HG03439 (cell line): ENCODE data around the gene MFSD6.

ENCODE experiments used
- ATAC-seq: cut with Tn5 transposase; IDR thresholded peaks from one replicate; pipeline ENCODE4 v1.9.1; 2021; ENCODE audit warnings: mild to moderate bottlenecking, moderate library complexity; ENCODE audit not compliant: unreplicated experiment

Gene MFSD6

GRCh38 chr2:190527214-190527613 lies 119.1 kb downstream of the MFSD6 start:
- no peak for ATAC-seq

GRCh38 chr2:190527918-190528317 lies 119.8 kb downstream of the MFSD6 start:
- no peak for ATAC-seq

GRCh38 chr2:190528521-190529001 lies 120.4 kb downstream of the MFSD6 start:
- ATAC-seq: no peak

GRCh38 chr2:190529486-190530247 lies 121.5 kb downstream of the MFSD6 start:
- ATAC-seq: no peak

GRCh38 chr2:190530248-190530900 lies 122.2 kb downstream of the MFSD6 start:
- no peak for ATAC-seq

GRCh38 chr2:190532581-190532980 lies 124.4 kb downstream of the MFSD6 start:
- ATAC-seq: no peak

- ATAC-seq: no peak
Observed at GRCh38 chr2:190533175-190533967, 125.2 kb downstream of the MFSD6 start.

GRCh38 chr2:190533968-190534309 lies 125.8 kb downstream of the MFSD6 start:
- peak; percentile 20 for ATAC-seq

GRCh38 chr2:190534310-190535120 lies 126.4 kb downstream of the MFSD6 start, which contains the start of gene NEMP2:
Gene NEMP2 (minus strand): TSS chr2:190534722. CDS start chr2:190534655, 67 bp downstream.
- ATAC-seq: peak; percentile 75

- ATAC-seq: no peak
Observed at GRCh38 chr2:190535121-190535439, 126.9 kb downstream of the MFSD6 start.

GRCh38 chr2:190535586-190535985 lies 127.4 kb downstream of the MFSD6 start:
- no peak for ATAC-seq

- no peak for ATAC-seq
Observed at GRCh38 chr2:190537765-190538164, 129.6 kb downstream of the MFSD6 start.

- no peak for ATAC-seq
Observed at GRCh38 chr2:190538201-190538600, 130.0 kb downstream of the MFSD6 start.

GRCh38 chr2:190540048-190540447 lies 131.9 kb downstream of the MFSD6 start:
- ATAC-seq: no peak

- ATAC-seq: no peak
Observed at GRCh38 chr2:190545093-190545492, 136.9 kb downstream of the MFSD6 start.

- no peak for ATAC-seq
Observed at GRCh38 chr2:190545555-190546385, 137.6 kb downstream of the MFSD6 start.

GRCh38 chr2:190546734-190547133 lies 138.6 kb downstream of the MFSD6 start:
- no peak for ATAC-seq

- ATAC-seq: no peak
Observed at GRCh38 chr2:190547886-190548285, 139.7 kb downstream of the MFSD6 start.

GRCh38 chr2:190550137-190550536 lies 142.0 kb downstream of the MFSD6 start:
- ATAC-seq: no peak
